Sigmoid colon (tissue), 7 donors: ENCODE data around the gene IFT20. TPM values are rescaled to one million over a fixed set of nuclear protein-coding genes. Genes with fewer than 3 reads are reported as not detected.

Source experiments
- DNase-seq: peaks from one replicate; pipeline ENCODE4 v3.0.0-alpha.2; 2019
- H3K27ac ChIP-seq, 4 donors: fragments of 200-600 bp; sonication (generic); one replicate each; pipeline ENCODE4 v1.5.1; 2016 to 2019; ENCODE audit warnings: mild to moderate bottlenecking in 1 of 4
- H3K27me3 ChIP-seq, 3 donors: fragments of 200-600 bp; sonication (generic); one replicate each; pipeline ENCODE4 v1.5.1; 2019; ENCODE audit warnings: mild to moderate bottlenecking in 1 of 3
- H3K36me3 ChIP-seq, 4 donors: fragments of 200-600 bp; sonication (generic); one replicate each; pipeline ENCODE4 v1.5.1; 2016 to 2019
- H3K4me1 ChIP-seq, 4 donors: fragments of 200-600 bp; sonication (generic); one replicate each; pipeline ENCODE4 v1.5.1; 2017 to 2019
- H3K4me3 ChIP-seq, 4 donors: fragments of 200-600 bp; sonication (generic); one replicate each; pipeline ENCODE4 v1.5.1; 2017 to 2019; ENCODE audit warnings: mild to moderate bottlenecking in 2 of 4, moderate library complexity in 1 of 4
- H3K9me3 ChIP-seq, 4 donors: fragments of 200-600 bp in 3 of 4; sonication (generic) in 3 of 4; one replicate each; pipeline versions ENCODE4 v1.5.1 to v1.6.1; 2013 to 2019
- CTCF ChIP-seq, 4 experiments: fragments of 450-650 bp in 3 of 4; fragments of 200-600 bp in 1 of 4; IDR thresholded peaks; one replicate each; pipeline ENCODE4 v1.5.1; 2016 to 2019; ENCODE audit warnings: antibody characterized with exemption in 4 of 4, mild to moderate bottlenecking in 3 of 4, moderate library complexity in 2 of 4
- EP300 ChIP-seq, 4 donors: sonication (generic); formaldehyde crosslinking; IDR thresholded peaks; one replicate each; pipeline ENCODE4 v1.6.1; 2017; ENCODE audit warnings: antibody characterized with exemption in 4 of 4
- POLR2A ChIP-seq, 2 donors: fragments of 450-650 bp; IDR thresholded peaks; one replicate each; pipeline ENCODE4 v1.6.1; 2016; ENCODE audit warnings: antibody characterized with exemption in 2 of 2, mild to moderate bottlenecking in 2 of 2, moderate library complexity in 2 of 2
- POLR2AphosphoS5 ChIP-seq, 4 donors: sonication (generic); formaldehyde crosslinking; IDR thresholded peaks; one replicate each; pipeline ENCODE4 v1.6.1; 2017; ENCODE audit warnings: antibody characterized with exemption in 4 of 4
- WGBS, 2 donors: extraction: QIAGEN DNeasy Blood & Tissue Kit; methylation state at CpG; one replicate each; pipeline ENCODE4 v1.1.7; 2013; 5-methylcytosine and 5-hydroxymethylcytosine counted together
- intact Hi-C: fragments of 100-400 bp; cut with DNase I; formaldehyde crosslinking; loops from one replicate; pipeline ENCODE4 v1.15.1; 2023
- polyA plus RNA-seq, 3 donors: library from polyadenylated mRNA; stranded (reverse); fragments of 200-250 nt; gene quantifications; one replicate each; pipeline ENCODE4 v1.2.3, GENCODE V29; 2013
- total RNA-seq, 4 donors: library from RNA; depleted of rRNA; stranded (reverse); fragments of >200 nt; gene quantifications; one replicate each; pipeline ENCODE4 v1.1.0, GENCODE V29; 2016
- donor health status: healthy with polysubstance abuse.
- donor health status: Bipolar disorder and iron deficiency.
- donor health status: healthy.

The IFT20 gene
- total and polyA plus RNA-seq, 7 donors: 32.5 to 73.6 (median 58.4) TPM

GRCh38 chr17:28370744-28371103, 35.5 kb upstream of the IFT20 start:
- Histone ChIP-seq H3K4me1 (peaks cover 0 to 31% (median 29%) of the 10 kb centered on the region in 4 donors), H3K36me3 (no peaks in the 10 kb centered on the region), H3K4me3 (peak overlapping the region in 2 of 4 donors; percentile 62 to 64), H3K27ac (peak overlapping the region; percentile 76 to 82 (median 79)), H3K27me3 (no peaks in the 10 kb centered on the region), H3K9me3 (no peaks in the 10 kb centered on the region)
- no peak for TF ChIP-seq POLR2A (IDR thresholded peaks at IDR 0.05)
- no peak for TF ChIP-seq CTCF (IDR thresholded peaks at IDR 0.05)
- no peak for TF ChIP-seq EP300 (IDR thresholded peaks at IDR 0.05)
- no peak for TF ChIP-seq POLR2AphosphoS5 (IDR thresholded peaks at IDR 0.05)
- 56 to 76% methylated on average over 1 of the region's 1 CpG for WGBS, 2 donors
- intact Hi-C loops: no loop called here
- no peak for DNase-seq

- Histone ChIP-seq H3K4me1 (peaks cover 0 to 31% (median 29%) of the 10 kb centered on the region in 4 donors), H3K27ac (peak within 1 kb of the TSS; percentile 76 to 82 (median 79)), H3K9me3 (no peaks in the 10 kb centered on the region), H3K36me3 (no peaks in the 10 kb centered on the region), H3K4me3 (peak within 1 kb of the TSS in 3 of 4 donors; percentile 62 to 66 (median 64)), H3K27me3 (no peaks in the 10 kb centered on the region)
- TF ChIP-seq CTCF (IDR thresholded peaks at IDR 0.05) (no peak), EP300 (IDR thresholded peaks at IDR 0.05) (no peak), POLR2A (IDR thresholded peaks at IDR 0.05) (no peak), POLR2AphosphoS5 (IDR thresholded peaks at IDR 0.05) (no peak)
- 34 to 43% methylated on average over 8 of the region's 8 CpGs for WGBS, 2 donors
- no peak for DNase-seq
- intact Hi-C loops: no loop called here
Observed at GRCh38 chr17:28370035-28370743, 34.9 kb upstream of the IFT20 start, which contains the start of gene VTN. TSS of gene VTN (minus strand) at chr17:28370307. CDS start at chr17:28370203, 104 bp downstream.

- H3K27me3 ChIP-seq: no peaks in the 10 kb centered on the region
- peak overlapping the region in 1 of 4 donors; percentile 82 for H3K27ac ChIP-seq
- no peak for DNase-seq
- intact Hi-C loops: no loop called here
- H3K4me1 ChIP-seq: peaks cover 0 to 31% (median 29%) of the 10 kb centered on the region in 4 donors
- whole genome bisulfite sequencing, 2 donors: 72 to 80% methylated on average over 10 of the region's 10 CpGs
- H3K9me3 ChIP-seq: no peaks in the 10 kb centered on the region
- no peak overlapping the region for H3K4me3 ChIP-seq
- TF ChIP-seq EP300 (IDR thresholded peaks at IDR 0.05) (no peak), CTCF (IDR thresholded peaks at IDR 0.05) (no peak), POLR2A (IDR thresholded peaks at IDR 0.05) (no peak), POLR2AphosphoS5 (IDR thresholded peaks at IDR 0.05) (no peak)
- peaks cover 0 to 4% (median 2%) of the 10 kb centered on the region in 4 donors for H3K36me3 ChIP-seq
Observed at GRCh38 chr17:28369684-28370034, 34.4 kb upstream of the IFT20 start.

- intact Hi-C loops: no loop called here
- DNase-seq: no peak
- Histone ChIP-seq H3K27ac (no peak overlapping the region), H3K9me3 (no peaks in the 10 kb centered on the region), H3K36me3 (peaks cover 0 to 9% (median 4%) of the 10 kb centered on the region in 4 donors), H3K27me3 (no peaks in the 10 kb centered on the region), H3K4me1 (peaks cover 0 to 31% (median 29%) of the 10 kb centered on the region in 4 donors), H3K4me3 (no peak overlapping the region)
- TF ChIP-seq EP300 (IDR thresholded peaks at IDR 0.05) (no peak), CTCF (IDR thresholded peaks at IDR 0.05) (no peak), POLR2A (IDR thresholded peaks at IDR 0.05) (no peak), POLR2AphosphoS5 (IDR thresholded peaks at IDR 0.05) (no peak)
- 93 to 94% methylated on average over 23 of the region's 23 CpGs for WGBS, 2 donors
Observed at GRCh38 chr17:28368915-28369683, 33.8 kb upstream of the IFT20 start.
